Measurements from ENCODE around the gene GPR31.

The GPR31 gene

DNA sequence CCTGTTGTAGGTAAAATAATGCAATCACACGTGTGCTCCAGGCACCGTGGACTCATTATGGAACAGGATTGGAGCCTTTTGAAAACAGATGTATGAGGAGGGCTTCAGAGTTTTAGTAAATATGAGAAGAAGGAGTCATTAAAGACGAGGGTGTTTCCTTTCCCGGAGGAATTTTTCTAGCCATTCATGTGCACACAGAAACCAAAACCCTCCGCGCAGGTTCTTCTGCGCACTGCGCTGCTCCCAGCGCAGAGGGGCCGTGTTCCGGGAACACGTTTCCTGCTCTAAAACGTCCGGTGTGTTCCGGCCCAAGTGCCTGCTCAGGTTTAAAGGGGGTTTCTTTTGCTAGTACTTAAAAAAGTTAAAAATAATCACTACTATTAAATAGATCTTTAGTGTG lies 11.6 kb downstream of the GPR31 start:
- Histone ChIP-seq H3K9me2 (replicated peaks; ENCODE audit: low read depth, low read length) (no peaks in the 10 kb centered on the region), H3F3A (ENCODE audit: low read depth) (no peaks in the 10 kb centered on the region), H3K9me3 (ENCODE audit: insufficient read depth, low read depth, low read length) (no peaks in the 10 kb centered on the region), H3K4me2 (ENCODE audit: low read depth, low read length, poor library complexity, severe bottlenecking) (no peak overlapping the region), H3K27me3 (ENCODE audit: insufficient read depth, low read length, poor library complexity, severe bottlenecking) (no peaks in the 10 kb centered on the region), H3K9ac (ENCODE audit: low read depth, low read length, poor library complexity, severe bottlenecking) (no peak overlapping the region), H4K20me1 (ENCODE audit: insufficient read depth, low read length, poor library complexity, severe bottlenecking) (no peaks in the 10 kb centered on the region), H3K4me3 (ENCODE audit: low read length, poor library complexity, severe bottlenecking) (no peak overlapping the region), H3K36me3 (ENCODE audit: insufficient read depth, low read length) (no peaks in the 10 kb centered on the region), H2AFZ (ENCODE audit: low read length) (no peak overlapping the region), H3K4me1 (ENCODE audit: insufficient read depth, low read length, poor library complexity, severe bottlenecking) (no peaks in the 10 kb centered on the region), H3K79me2 (ENCODE audit: insufficient read depth, low read length) (no peaks in the 10 kb centered on the region)
- TF ChIP-seq EZH2phosphoT487 (IDR thresholded peaks at IDR 0.05; ENCODE audit: borderline replicate concordance), result no peak
- TF ChIP-seq, protein P1, sequence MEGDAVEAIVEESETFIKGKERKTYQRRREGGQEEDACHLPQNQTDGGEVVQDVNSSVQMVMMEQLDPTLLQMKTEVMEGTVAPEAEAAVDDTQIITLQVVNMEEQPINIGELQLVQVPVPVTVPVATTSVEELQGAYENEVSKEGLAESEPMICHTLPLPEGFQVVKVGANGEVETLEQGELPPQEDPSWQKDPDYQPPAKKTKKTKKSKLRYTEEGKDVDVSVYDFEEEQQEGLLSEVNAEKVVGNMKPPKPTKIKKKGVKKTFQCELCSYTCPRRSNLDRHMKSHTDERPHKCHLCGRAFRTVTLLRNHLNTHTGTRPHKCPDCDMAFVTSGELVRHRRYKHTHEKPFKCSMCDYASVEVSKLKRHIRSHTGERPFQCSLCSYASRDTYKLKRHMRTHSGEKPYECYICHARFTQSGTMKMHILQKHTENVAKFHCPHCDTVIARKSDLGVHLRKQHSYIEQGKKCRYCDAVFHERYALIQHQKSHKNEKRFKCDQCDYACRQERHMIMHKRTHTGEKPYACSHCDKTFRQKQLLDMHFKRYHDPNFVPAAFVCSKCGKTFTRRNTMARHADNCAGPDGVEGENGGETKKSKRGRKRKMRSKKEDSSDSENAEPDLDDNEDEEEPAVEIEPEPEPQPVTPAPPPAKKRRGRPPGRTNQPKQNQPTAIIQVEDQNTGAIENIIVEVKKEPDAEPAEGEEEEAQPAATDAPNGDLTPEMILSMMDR (conservative IDR thresholded peaks at IDR 0.05; ENCODE audit: low read length), result no peak

DNA sequence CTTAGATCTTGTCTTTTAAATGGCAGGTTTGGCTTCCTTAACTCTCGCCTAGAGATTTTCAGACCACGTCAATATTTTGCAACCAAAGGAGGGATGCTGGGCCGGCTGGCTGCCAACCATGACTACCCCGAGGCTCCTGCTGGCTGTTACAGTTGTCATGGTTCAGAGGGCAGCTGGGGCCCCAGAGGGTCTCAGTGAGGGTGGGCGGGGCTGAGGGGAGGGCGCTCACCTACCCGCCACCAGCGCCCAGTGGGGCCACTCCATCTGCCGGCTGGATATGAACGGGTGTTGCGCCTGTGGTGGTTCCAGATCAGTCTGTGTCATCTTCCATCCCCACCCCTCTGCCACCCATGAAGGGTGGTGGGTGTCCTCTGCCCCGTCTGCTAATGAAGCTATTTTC lies 12.3 kb downstream of the GPR31 start:
- Histone ChIP-seq H3K79me2 (ENCODE audit: insufficient read depth, low read length) (no peaks in the 10 kb centered on the region), H3K36me3 (ENCODE audit: insufficient read depth, low read length) (no peaks in the 10 kb centered on the region), H4K20me1 (ENCODE audit: insufficient read depth, low read length, poor library complexity, severe bottlenecking) (no peaks in the 10 kb centered on the region), H3K4me2 (ENCODE audit: low read depth, low read length, poor library complexity, severe bottlenecking) (no peak overlapping the region), H3K9me2 (replicated peaks; ENCODE audit: low read depth, low read length) (no peaks in the 10 kb centered on the region), H3K4me1 (ENCODE audit: insufficient read depth, low read length, poor library complexity, severe bottlenecking) (no peaks in the 10 kb centered on the region), H3K9ac (ENCODE audit: low read depth, low read length, poor library complexity, severe bottlenecking) (no peak overlapping the region), H2AFZ (ENCODE audit: low read length) (no peak overlapping the region), H3K4me3 (ENCODE audit: low read length, poor library complexity, severe bottlenecking) (no peak overlapping the region), H3F3A (ENCODE audit: low read depth) (no peaks in the 10 kb centered on the region), H3K27me3 (ENCODE audit: insufficient read depth, low read length, poor library complexity, severe bottlenecking) (no peaks in the 10 kb centered on the region), H3K9me3 (ENCODE audit: insufficient read depth, low read depth, low read length) (no peaks in the 10 kb centered on the region)
- TF ChIP-seq EZH2phosphoT487 (IDR thresholded peaks at IDR 0.05; ENCODE audit: borderline replicate concordance), result no peak
- TF ChIP-seq, protein P1 (conservative IDR thresholded peaks at IDR 0.05; ENCODE audit: low read length), result no peak

DNA sequence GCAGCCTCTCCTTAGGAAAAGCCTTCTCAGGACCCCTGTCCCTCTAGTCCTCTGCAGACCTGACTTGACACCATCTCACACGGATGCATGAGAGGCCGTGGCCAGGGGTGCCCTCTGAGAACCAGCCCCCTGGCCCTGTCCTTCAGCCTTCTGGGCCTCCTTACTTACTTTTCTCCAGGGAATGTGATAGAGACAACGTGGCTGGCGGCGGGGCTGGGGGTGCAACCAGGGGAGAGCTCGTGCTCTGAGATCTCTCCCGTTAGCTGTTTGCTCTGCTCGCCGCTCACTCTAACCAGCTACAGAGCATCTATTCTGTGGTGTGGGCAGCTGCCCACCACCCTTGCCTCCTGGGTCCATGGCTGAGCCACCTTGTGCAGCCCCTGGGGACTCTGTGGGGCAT lies 14.7 kb downstream of the GPR31 start:
- no peaks in the 10 kb centered on the region for H3K4me1 ChIP-seq (ENCODE audit: insufficient read depth, low read length, poor library complexity, severe bottlenecking)
- H3K4me2 ChIP-seq (ENCODE audit: low read depth, low read length, poor library complexity, severe bottlenecking), result no peak overlapping the region
- no peak overlapping the region for H3K4me3 ChIP-seq (ENCODE audit: low read length, poor library complexity, severe bottlenecking)
- no peaks in the 10 kb centered on the region for H3F3A ChIP-seq (ENCODE audit: low read depth)
- no peaks in the 10 kb centered on the region for H3K36me3 ChIP-seq (ENCODE audit: insufficient read depth, low read length)
- no peaks in the 10 kb centered on the region for H3K27me3 ChIP-seq (ENCODE audit: insufficient read depth, low read length, poor library complexity, severe bottlenecking)
- H2AFZ ChIP-seq (ENCODE audit: low read length), result no peak overlapping the region
- H3K79me2 ChIP-seq (ENCODE audit: insufficient read depth, low read length), result no peaks in the 10 kb centered on the region
- H4K20me1 ChIP-seq (ENCODE audit: insufficient read depth, low read length, poor library complexity, severe bottlenecking), result no peaks in the 10 kb centered on the region
- no peaks in the 10 kb centered on the region for H3K9me3 ChIP-seq (ENCODE audit: insufficient read depth, low read depth, low read length)
- no peaks in the 10 kb centered on the region for H3K9me2 ChIP-seq (replicated peaks; ENCODE audit: low read depth, low read length)
- H3K9ac ChIP-seq (ENCODE audit: low read depth, low read length, poor library complexity, severe bottlenecking), result no peak overlapping the region
- no peak for TF ChIP-seq EZH2phosphoT487 (IDR thresholded peaks at IDR 0.05; ENCODE audit: borderline replicate concordance)
- TF ChIP-seq, protein P1 (conservative IDR thresholded peaks at IDR 0.05; ENCODE audit: low read length), result no peak

All from Loucy (cell line).